Ammon's horn (tissue), 1 donor: Measurements from ENCODE around the gene PRR20C.
"Not testable (repeated sequence)": the region's sequence is repeated elsewhere in the genome, so short reads cannot be mapped to it uniquely, and the experiment has no call there.

Experiments used
- DNase-seq: peaks from one replicate; pipeline ENCODE4 v3.0.0-alpha.2; 2016; ENCODE audit warnings: low spot score

Gene PRR20C

GRCh38 chr13:57153761-57154160 lies at the start of gene PRR20C:
Gene PRR20C (plus strand): TSS chr13:57154061. CDS start chr13:57154448, 387 bp downstream.
- DNase-seq = not testable (repeated sequence)

- DNase-seq = no peak
These were observed 38.9 kb upstream of the PRR20C start for GRCh38 chr13:57114945-57115344.

- DNase-seq = peak; percentile 34
These were observed 30.2 kb upstream of the PRR20C start for GRCh38 chr13:57123681-57124080.

GRCh38 chr13:57128909-57129308 lies 25.0 kb upstream of the PRR20C start:
- no peak for DNase-seq

GRCh38 chr13:57136093-57136492 lies 17.8 kb upstream of the PRR20C start:
- DNase-seq = no peak

- no peak for DNase-seq
These were observed 16.3 kb upstream of the PRR20C start for GRCh38 chr13:57137585-57137984.

GRCh38 chr13:57138988-57139387 lies 14.9 kb upstream of the PRR20C start:
- no peak for DNase-seq

- DNase-seq = not testable (repeated sequence)
These were observed 14.1 kb upstream of the PRR20C start for GRCh38 chr13:57139781-57140180.

GRCh38 chr13:57140235-57140968 lies 13.5 kb upstream of the PRR20C start, which contains the start of gene PRR20A:
Gene PRR20A (plus strand): TSS chr13:57140918. CDS start chr13:57141305, 387 bp downstream.
- DNase-seq = not testable (repeated sequence)

- DNase-seq = not testable (repeated sequence)
These were observed 6.7 kb upstream of the PRR20C start, which contains the start of gene PRR20B for GRCh38 chr13:57147188-57147587. Gene PRR20B (plus strand): TSS chr13:57147488. CDS start chr13:57147875, 387 bp downstream.

GRCh38 chr13:57148106-57148505 lies 5.8 kb upstream of the PRR20C start:
- not testable (repeated sequence) for DNase-seq

- DNase-seq = not testable (repeated sequence)
These were observed 6.5 kb downstream of the PRR20C start, which contains the start of gene PRR20D for GRCh38 chr13:57160332-57160731. Gene PRR20D (plus strand): TSS chr13:57160632. CDS start chr13:57161019, 387 bp downstream.

GRCh38 chr13:57166897-57167296 lies 13.0 kb downstream of the PRR20C start, which contains the start of gene PRR20E:
Gene PRR20E (plus strand): TSS chr13:57167197. CDS start chr13:57167584, 387 bp downstream.
- not testable (repeated sequence) for DNase-seq

- DNase-seq = no peak
These were observed 37.8 kb downstream of the PRR20C start for GRCh38 chr13:57191667-57192066.
